Stomach (tissue), 4 donors: ENCODE results near the gene TLE3.

ENCODE experiments used
- CTCF ChIP-seq, 7 experiments: fragments of 450-650 bp in 4 of 7; fragments of 200-600 bp in 3 of 7; sonication (generic) in 3 of 7; IDR thresholded peaks; one replicate each; pipeline ENCODE4 v1.5.1; 2016 to 2019; ENCODE audit warnings: antibody characterized with exemption in 7 of 7, control low read depth in 2 of 7, mild to moderate bottlenecking in 1 of 7
- POLR2A ChIP-seq, 4 donors: fragments of 450-650 bp; IDR thresholded peaks; one replicate each; pipeline ENCODE4 v1.6.1; 2016; ENCODE audit warnings: antibody characterized with exemption in 4 of 4, control low read depth in 2 of 4, mild to moderate bottlenecking in 1 of 4, moderate library complexity in 1 of 4
- POLR2AphosphoS5 ChIP-seq, 3 donors: sonication (generic); formaldehyde crosslinking; IDR thresholded peaks; one replicate each; pipeline ENCODE4 v1.6.1; 2016; ENCODE audit warnings: antibody characterized with exemption in 3 of 3

- TF ChIP-seq CTCF (IDR thresholded peaks at IDR 0.05) = no peak
- TF ChIP-seq POLR2A (IDR thresholded peaks at IDR 0.05) = no peak
- no peak for TF ChIP-seq POLR2AphosphoS5 (IDR thresholded peaks at IDR 0.05)
Observed at GRCh38 chr15:70020229-70020628, 77.5 kb downstream of the TLE3 start.
